Measurements from ENCODE around the gene ICAM2.
"Not testable (repeated sequence)": the region's sequence is repeated elsewhere in the genome, so short reads cannot be mapped to it uniquely, and the experiment has no call there.

The ICAM2 gene

GRCh38 chr17:63997341-63998048 lies 22.9 kb downstream of the ICAM2 start:
- DNase-seq (ENCODE audit: low read depth in 2 of 2): no peak

- no peak for DNase-seq (ENCODE audit: low read depth in 2 of 2)
Measured at GRCh38 chr17:63996430-63997182, 23.8 kb downstream of the ICAM2 start.

GRCh38 chr17:63995626-63996025 lies 24.8 kb downstream of the ICAM2 start:
- no peak for DNase-seq (ENCODE audit: low read depth in 2 of 2)

- no peak for DNase-seq (ENCODE audit: low read depth in 2 of 2)
Measured at GRCh38 chr17:63993368-63993985, 27.0 kb downstream of the ICAM2 start.

GRCh38 chr17:63991611-63992010 lies 28.8 kb downstream of the ICAM2 start:
- no peak for DNase-seq (ENCODE audit: low read depth in 2 of 2)

- DNase-seq (ENCODE audit: low read depth in 2 of 2): no peak
Measured at GRCh38 chr17:63989622-63990345, 30.6 kb downstream of the ICAM2 start.

GRCh38 chr17:63988741-63989621 lies 31.5 kb downstream of the ICAM2 start:
- no peak for DNase-seq (ENCODE audit: low read depth in 2 of 2)

GRCh38 chr17:63988127-63988478 lies 32.3 kb downstream of the ICAM2 start:
- DNase-seq (ENCODE audit: low read depth in 2 of 2): no peak

GRCh38 chr17:63987221-63988126 lies 33.0 kb downstream of the ICAM2 start:
- DNase-seq (ENCODE audit: low read depth in 2 of 2): no peak

GRCh38 chr17:63986821-63987220 lies 33.6 kb downstream of the ICAM2 start:
- DNase-seq (ENCODE audit: low read depth in 2 of 2): no peak

GRCh38 chr17:63985387-63986140 lies 34.9 kb downstream of the ICAM2 start:
- DNase-seq (ENCODE audit: low read depth in 2 of 2): no peak

- DNase-seq (ENCODE audit: low read depth in 2 of 2): peak in 1 of 2 donors; percentile 53
Measured at GRCh38 chr17:63984651-63985386, 35.6 kb downstream of the ICAM2 start.

GRCh38 chr17:63984236-63984635 lies 36.2 kb downstream of the ICAM2 start:
- no peak for DNase-seq (ENCODE audit: low read depth in 2 of 2)

- no peak for DNase-seq (ENCODE audit: low read depth in 2 of 2)
Measured at GRCh38 chr17:63983320-63983719, 37.1 kb downstream of the ICAM2 start.

GRCh38 chr17:63982641-63983040 lies 37.8 kb downstream of the ICAM2 start:
- DNase-seq (ENCODE audit: low read depth in 2 of 2): not testable (repeated sequence)

- no peak for DNase-seq (ENCODE audit: low read depth in 2 of 2)
Measured at GRCh38 chr17:63978272-63979200, 41.9 kb downstream of the ICAM2 start.

- DNase-seq (ENCODE audit: low read depth in 2 of 2): no peak
Measured at GRCh38 chr17:63976702-63977101, 43.7 kb downstream of the ICAM2 start.
